Daoy (cell line): ENCODE results near the gene ERI2. TPM values are rescaled to one million over a fixed set of nuclear protein-coding genes. Genes with fewer than 3 reads are reported as not detected.
"Not testable (repeated sequence)": the region's sequence is repeated elsewhere in the genome, so short reads cannot be mapped to it uniquely, and the experiment has no call there.

ENCODE experiments used
- DNase-seq: peaks from one replicate; pipeline ENCODE4 v3.0.0-alpha.2; 2015; ENCODE audit warnings: low read depth
- total RNA-seq: library from RNA; depleted of rRNA; stranded (reverse); fragments of >200 nt; shearing (Covaris generic); gene quantifications from 2 replicates; pipeline ENCODE4 v1.2.3, GENCODE V29; 2014

The ERI2 gene
- total RNA-seq, 1 experiment from 2014 or later = 20.5 TPM

DNA sequence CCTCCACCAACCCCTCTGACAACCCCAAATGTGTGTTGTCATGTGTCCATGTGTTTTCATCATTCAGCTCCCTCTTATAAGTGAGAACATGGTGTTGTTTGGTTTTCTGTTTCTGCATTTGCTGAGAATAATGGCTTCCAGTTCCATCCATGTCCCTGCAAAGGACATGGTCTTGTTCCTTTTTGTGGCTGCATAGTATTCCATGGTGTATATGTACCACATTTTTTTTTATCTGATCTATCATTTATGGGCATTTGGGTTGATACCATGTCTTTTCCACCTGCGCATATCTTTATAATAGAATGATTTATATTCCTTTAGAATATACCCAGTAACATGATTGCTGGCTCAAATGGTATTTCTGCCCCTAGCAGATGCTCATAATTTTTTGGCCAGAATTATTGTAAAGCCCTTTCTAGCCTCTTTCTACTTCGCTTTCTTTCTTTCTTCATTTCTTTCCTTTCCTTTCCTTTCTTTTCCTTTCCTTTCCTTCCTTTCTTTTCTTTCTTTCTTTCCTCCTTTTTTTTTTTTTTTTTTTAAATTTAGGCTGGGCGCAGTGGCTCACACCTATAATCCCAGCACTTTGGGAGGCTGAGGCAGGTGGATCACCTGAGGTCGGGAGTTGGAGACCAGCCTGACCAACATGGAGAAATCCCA lies 12.8 kb upstream of the ERI2 start:
- DNase-seq = no peak

DNA sequence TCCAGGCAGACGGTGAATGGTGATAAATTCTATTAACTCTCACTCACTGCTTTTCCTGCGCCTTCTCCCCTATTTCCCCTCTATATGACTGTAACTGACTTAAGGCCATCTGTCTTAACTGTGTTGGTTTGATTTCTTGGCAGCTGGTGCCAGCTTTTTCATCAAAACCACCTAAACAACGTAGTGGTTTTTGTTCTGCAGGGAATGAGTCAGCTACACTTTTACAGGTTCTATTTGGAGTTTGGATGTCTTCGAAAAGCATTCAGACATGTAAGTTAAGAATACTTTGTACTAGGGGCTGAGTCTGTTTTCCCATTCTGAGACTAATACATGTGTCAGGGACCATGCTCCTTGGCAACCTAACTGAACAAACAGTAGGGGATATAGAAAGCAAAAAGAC lies 8.5 kb upstream of the ERI2 start:
- DNase-seq = no peak

DNA sequence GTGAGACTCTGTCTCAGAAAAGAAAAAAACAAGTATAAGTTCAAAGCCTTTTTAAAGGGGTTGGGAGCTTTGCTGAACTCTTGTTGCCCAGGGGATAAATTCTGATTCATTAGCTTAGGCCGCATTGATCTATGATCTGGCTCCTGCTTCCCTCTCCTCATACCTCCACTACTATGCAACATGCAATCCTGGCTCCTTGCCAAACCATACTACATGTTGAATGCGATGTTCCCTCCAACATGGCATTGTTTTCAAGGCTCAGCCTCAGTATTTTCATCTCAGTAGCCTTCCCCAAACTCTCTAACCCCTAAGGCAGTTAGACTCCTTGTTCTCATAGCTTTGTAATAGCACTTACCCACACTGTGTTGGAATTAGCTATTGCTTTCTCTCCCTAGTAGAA lies 6.2 kb upstream of the ERI2 start:
- DNase-seq = no peak

GRCh38 chr16:20811889-20812439 lies 5.7 kb upstream of the ERI2 start:
- no peak for DNase-seq

DNA sequence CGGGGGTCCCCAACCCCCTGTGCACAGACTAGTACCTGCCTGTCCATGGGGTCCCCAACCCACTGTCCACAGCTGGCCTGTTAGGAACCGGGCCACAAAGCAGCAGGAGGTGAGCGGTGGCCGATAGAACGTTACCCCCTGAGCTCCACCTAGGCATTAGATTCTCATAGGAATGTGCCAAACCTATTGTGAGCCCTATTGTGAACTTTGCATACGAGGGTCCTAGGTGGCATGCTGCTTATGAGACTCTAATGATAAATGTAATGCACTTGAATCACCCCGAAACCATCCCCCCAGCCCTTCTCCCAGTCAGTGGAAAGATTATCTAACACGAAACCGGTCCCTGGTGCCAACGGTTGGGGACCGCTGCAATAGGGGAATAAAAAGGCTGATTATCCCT lies 1.6 kb upstream of the ERI2 start:
- no peak for DNase-seq

DNA sequence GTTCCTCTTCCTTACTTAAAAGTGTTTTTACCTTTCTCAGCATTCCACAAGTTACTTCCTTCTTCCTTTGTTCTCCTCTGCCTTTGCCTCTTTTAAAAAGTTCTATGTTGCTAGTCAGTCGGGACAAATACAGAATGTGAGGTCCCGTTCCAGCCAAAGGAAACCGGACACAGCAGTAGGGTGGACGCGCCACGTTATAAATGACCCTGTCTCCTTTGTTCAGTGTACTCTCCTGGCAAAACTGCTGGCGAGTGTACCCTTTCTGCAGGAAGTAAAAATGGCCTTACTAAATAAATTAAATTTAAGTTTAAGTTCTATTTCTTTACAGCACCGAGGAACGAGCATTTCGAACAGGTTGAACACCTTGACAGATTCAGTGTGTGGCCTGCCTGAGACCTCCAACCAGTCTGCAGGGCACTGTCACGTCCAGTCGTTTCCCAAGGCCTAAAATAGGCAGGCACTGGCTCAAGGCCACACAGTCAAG lies 546 bp downstream of the ERI2 start:
- not testable (repeated sequence) for DNase-seq

DNA sequence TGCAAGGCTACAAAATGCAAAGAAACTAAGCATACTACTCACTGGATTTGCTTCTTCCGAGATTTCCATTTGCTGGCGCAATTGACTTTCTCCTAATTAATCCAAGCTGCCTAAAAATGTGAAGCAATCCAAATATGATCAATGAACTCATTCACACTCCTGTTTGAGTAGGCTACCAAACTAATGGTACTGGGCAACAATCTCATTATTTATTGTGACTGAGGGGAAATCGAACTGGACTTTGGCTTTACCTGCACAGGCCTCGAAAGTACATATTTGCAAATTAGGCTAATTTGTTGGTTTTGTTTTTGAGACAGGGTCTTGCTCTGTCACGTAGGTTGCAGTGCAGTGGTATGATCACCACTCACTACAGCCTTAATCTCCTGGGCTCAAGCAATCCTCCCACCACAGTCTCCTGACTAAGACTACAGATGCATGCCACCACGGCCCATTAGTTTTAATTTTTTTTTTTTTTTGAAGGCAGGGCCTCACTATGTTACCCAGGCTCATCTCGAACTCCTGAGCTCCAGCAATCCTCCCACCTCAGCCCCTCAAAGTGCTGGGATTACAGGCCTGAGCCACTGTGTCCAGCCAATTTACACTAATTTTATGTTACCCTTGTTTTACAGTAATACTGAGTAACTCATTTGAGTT lies 2.6 kb downstream of the ERI2 start:
- no peak for DNase-seq

DNA sequence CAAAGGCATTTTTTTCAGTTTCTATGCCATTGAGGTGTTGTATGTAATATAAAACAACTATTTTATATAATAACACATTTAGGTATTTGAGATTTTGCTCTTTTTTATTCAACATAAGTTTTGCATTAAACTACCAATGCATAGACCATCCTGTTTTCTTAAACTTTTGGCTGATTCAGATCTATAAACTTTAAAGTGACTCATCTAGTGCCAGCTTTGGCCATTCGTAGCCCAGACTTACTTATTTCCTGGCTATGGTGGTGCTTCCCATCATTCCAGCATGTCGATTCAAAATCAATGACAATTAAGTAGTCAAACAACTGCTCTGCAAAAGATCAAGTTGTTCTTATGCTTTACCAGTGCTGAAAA lies 3.1 kb downstream of the ERI2 start:
- no peak for DNase-seq

- no peak for DNase-seq
Measured at GRCh38 chr16:20801278-20801677, 5.0 kb downstream of the ERI2 start.

- DNase-seq = no peak
Measured at GRCh38 chr16:20799599-20799998, 6.7 kb downstream of the ERI2 start.

GRCh38 chr16:20798364-20798763 lies 7.9 kb downstream of the ERI2 start:
- DNase-seq = no peak

- DNase-seq = no peak
Measured at GRCh38 chr16:20791923-20792612, 14.2 kb downstream of the ERI2 start.

GRCh38 chr16:20789130-20789529 lies 17.1 kb downstream of the ERI2 start:
- no peak for DNase-seq

DNA sequence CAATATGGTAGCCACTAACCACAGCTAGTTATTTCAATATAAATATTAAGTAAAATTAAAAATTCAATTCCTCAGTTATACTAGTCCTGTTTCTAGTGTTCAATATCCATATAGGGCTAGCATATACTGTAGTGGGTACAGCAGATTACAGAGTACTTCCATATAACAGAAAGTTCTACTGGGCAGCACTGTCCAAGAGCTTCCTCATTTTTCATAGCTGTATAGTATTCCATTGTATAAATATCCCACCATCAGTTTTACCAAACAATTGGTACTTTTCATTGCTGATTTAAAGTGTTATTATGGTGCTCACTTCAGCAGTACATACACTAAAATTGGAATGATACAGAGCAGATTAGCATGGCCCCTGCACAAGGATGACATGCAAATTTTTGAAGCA lies 22.1 kb downstream of the ERI2 start:
- no peak for DNase-seq

DNA sequence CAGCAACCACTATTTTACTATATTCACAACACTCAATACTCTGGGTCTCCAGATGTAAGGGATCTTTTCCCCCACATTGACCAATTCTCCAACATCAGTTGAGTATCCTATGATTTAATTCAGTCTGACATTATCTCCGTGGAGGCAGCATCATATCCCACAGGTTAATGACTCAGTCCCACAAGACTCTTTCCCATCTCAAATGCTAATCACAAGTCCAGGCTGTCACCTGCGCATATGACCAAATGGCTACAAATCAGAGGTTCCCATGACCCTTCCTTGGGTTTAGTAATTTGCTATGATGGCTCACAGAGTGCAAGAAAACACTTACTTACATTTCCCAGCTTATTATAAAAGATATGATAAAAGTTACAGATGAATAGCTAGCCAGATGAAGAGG lies 23.8 kb downstream of the ERI2 start:
- no peak for DNase-seq

DNA sequence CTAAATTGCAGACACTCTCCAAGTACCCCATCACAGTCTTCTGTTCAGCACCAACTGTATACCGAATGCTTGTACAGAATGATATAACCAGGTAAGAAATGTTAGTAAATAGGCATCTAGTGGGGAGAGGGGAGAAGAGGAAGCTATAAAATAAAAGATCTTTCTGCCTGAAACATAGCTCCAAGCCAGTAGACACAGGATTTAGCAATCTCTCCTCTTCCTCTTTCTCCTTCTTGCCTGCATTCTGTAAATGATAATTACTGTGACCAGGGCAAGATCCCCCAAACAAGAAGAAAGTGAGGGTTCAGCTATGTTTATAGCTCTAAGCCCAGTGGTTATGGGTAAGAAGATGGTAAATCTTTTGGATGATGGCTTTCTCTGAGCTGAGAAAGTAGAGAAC lies 24.6 kb downstream of the ERI2 start:
- DNase-seq = no peak

DNA sequence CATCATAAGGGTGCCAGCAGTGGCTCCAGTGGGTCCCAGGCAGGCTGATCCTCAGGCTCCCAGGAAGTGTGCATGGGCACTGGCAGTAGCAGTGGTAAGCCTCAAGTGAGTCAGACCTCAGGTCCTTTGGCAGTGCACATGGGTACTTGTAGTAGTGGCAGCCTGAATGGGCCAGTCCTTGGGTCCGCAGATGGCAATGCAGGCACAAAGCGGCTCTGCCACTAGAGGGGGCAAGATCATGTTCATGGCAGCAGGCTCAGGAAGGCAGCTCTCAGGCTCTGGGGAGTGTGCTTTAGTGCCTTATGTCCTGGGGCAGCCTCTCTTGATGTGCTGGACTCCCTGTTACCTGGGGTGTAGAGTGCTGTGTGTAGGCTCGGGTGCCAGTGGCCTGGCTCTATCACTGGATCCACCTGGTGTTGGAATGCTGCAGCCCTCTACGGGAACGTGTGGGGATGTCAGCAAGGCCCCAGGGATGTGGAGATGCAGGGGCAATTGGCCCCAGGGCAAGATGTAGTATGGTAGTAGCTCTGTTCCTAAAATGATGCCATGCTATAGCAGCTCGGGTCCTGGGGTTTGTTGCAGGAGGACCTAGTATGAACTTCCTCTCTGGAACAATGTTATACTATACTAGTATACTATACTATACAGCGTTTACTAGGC lies 31.4 kb downstream of the ERI2 start:
- peak; percentile 74 for DNase-seq

GRCh38 chr16:20773679-20774078 lies 32.6 kb downstream of the ERI2 start:
- DNase-seq = no peak

DNA sequence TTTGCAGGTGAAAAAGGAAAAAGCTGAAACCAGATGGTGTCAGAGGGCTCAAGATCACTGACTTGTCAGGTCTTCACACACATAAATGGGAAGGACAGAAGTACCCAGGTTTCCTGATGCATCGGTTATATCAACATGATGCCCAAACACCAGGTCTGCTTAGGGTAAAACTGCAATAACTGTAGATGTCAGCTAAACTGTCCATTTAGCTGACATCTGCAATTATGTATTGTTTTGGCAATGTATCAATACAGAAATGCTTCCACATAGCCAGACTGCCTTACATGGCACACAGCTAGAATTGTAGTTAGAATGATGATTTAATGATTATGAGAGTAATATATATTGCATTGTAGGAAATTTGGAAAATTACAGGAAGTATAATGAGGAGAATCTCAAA lies 37.5 kb downstream of the ERI2 start:
- DNase-seq = no peak

DNA sequence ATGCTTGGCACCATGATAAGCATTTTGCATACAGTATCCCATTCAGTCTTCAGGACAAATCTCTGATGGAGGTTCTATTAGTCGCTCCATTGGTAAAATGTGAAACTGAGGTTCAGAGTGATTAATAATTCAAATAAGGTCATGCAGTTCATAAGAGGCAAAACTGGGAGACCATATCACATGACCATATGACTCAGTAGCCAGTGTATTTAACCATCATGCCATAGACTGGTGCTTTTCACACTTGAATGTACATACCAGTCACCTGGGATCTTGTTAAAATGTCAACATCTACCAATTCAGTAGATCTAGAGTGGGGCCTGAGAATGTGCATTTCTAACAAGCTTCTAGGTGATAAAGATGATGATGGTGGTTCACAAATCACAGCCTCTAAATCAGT lies 38.2 kb downstream of the ERI2 start:
- no peak for DNase-seq

GRCh38 chr16:20767577-20767976 lies 38.7 kb downstream of the ERI2 start:
- DNase-seq = no peak

- DNase-seq = no peak
Measured at GRCh38 chr16:20766294-20766693, 40.0 kb downstream of the ERI2 start.
